Common myeloid progenitor, CD34-positive (primary cell): Measurements from ENCODE around the gene MRPL16.

Experiments
- CTCF ChIA-PET: fragments of 350-600 bp; sonication (Branson Sonifier 250); formaldehyde crosslinking; loops from one replicate; lab custom pipeline; 2021; ENCODE audit warnings: antibody characterized with exemption; lab: Charles Lee
- POLR2A ChIA-PET: fragments of 350-600 bp; sonication (Branson Sonifier 250); formaldehyde crosslinking; loops from one replicate; lab custom pipeline; 2021; ENCODE audit warnings: antibody characterized with exemption; lab: Charles Lee
- DNase-seq, 3 donors: peaks; one replicate each; pipeline versions ENCODE4 v3.0.0 to v3.0.0-alpha.2; 2013
- H3K27ac ChIP-seq, 2 experiments: 1 replicate in 1 of 2; 2 replicates in 1 of 2; pipeline ENCODE4 v1.7.0; 2013; ENCODE audit warnings: inconsistent platforms in 2 of 2, low read length in 2 of 2, mild to moderate bottlenecking in 2 of 2, low read depth in 1 of 2, moderate library complexity in 1 of 2; ENCODE audit not compliant: severe bottlenecking in 2 of 2, insufficient read depth in 1 of 2, poor library complexity in 1 of 2
- H3K27me3 ChIP-seq, 5 experiments: replicated peaks in 2 of 5; 1 replicate in 3 of 5; 2 replicates in 2 of 5; pipeline versions ENCODE4 v1.6.1 to v1.7.0; 2013; ENCODE audit warnings: low read length in 4 of 5, mild to moderate bottlenecking in 2 of 5, moderate library complexity in 2 of 5, inconsistent platforms in 1 of 5; ENCODE audit not compliant: insufficient read depth in 5 of 5, control insufficient read depth in 4 of 5
- H3K36me3 ChIP-seq, 4 experiments: 1 replicate in 2 of 4; 2 replicates in 2 of 4; pipeline versions ENCODE4 v1.6.1 to v1.7.0; 2013; ENCODE audit warnings: low read length in 3 of 4, control low read depth in 1 of 4, mild to moderate bottlenecking in 1 of 4; ENCODE audit not compliant: control insufficient read depth in 4 of 4, insufficient read depth in 4 of 4
- H3K4me1 ChIP-seq, 4 experiments: 1 replicate in 3 of 4; 2 replicates in 1 of 4; pipeline versions ENCODE4 v1.6.1 to v1.7.1; 2013; ENCODE audit warnings: low read length in 3 of 4, mild to moderate bottlenecking in 3 of 4, control low read depth in 1 of 4, inconsistent platforms in 1 of 4, moderate library complexity in 1 of 4; ENCODE audit not compliant: control insufficient read depth in 4 of 4, insufficient read depth in 4 of 4; ENCODE audit errors: control extremely low read depth in 1 of 4
- H3K4me3 ChIP-seq, 7 experiments: 1 replicate in 4 of 7; 2 replicates in 3 of 7; pipeline versions ENCODE4 v1.5.1 to v1.7.0; 2013; ENCODE audit warnings: mild to moderate bottlenecking in 7 of 7, low read length in 6 of 7, moderate library complexity in 6 of 7, inconsistent platforms in 2 of 7, low read depth in 2 of 7, control low read depth in 1 of 7; ENCODE audit not compliant: insufficient read depth in 4 of 7, control insufficient read depth in 1 of 7; ENCODE audit errors: extremely low read depth in 1 of 7
- H3K9me3 ChIP-seq, 5 experiments: 1 replicate in 4 of 5; 2 replicates in 1 of 5; pipeline versions ENCODE4 v1.6.1 to v1.7.1; 2013; ENCODE audit warnings: low read length in 4 of 5, mild to moderate bottlenecking in 2 of 5, inconsistent platforms in 1 of 5, low read depth in 1 of 5, moderate library complexity in 1 of 5; ENCODE audit not compliant: control insufficient read depth in 4 of 5, insufficient read depth in 2 of 5; ENCODE audit errors: control extremely low read depth in 1 of 5
- WGBS: methylation state at CpG from one replicate; pipeline ENCODE4 v1.1.5; 2013; ENCODE audit not compliant: insufficient coverage; 5-methylcytosine and 5-hydroxymethylcytosine counted together

The MRPL16 gene

GRCh38 chr11:59765068-59765735 lies 45.4 kb downstream of the MRPL16 start:
- H3K27me3 ChIP-seq, result no peaks in the 10 kb centered on the region
- H3K4me3 ChIP-seq, result no peak overlapping the region
- peaks cover 17 to 52% (median 25%) of the 10 kb centered on the region in 4 experiments for H3K4me1 ChIP-seq
- no peak for DNase-seq
- H3K9me3 ChIP-seq, result no peaks in the 10 kb centered on the region
- CTCF ChIA-PET, result interaction anchor here (0.8 to 4.9 kb wide), 4 partner anchors 10 to 366 kb away, joined by 3 to 21 read pairs (median 12); partner anchors contain the start of gene STX3
- POLR2A ChIA-PET, result no interaction called here
- H3K27ac ChIP-seq, result no peak overlapping the region
- WGBS, result 100% methylated on average over 1 of the region's 4 CpGs
- peaks cover 0 to 13% (median 5%) of the 10 kb centered on the region in 4 experiments for H3K36me3 ChIP-seq

GRCh38 chr11:59761993-59762392 lies 48.6 kb downstream of the MRPL16 start:
- DNase-seq, result no peak
- H3K4me3 ChIP-seq, result no peak overlapping the region
- 95% methylated on average over 4 of the region's 6 CpGs for WGBS
- H3K27ac ChIP-seq, result no peak overlapping the region
- H3K9me3 ChIP-seq, result no peaks in the 10 kb centered on the region
- peaks cover 10 to 27% (median 15%) of the 10 kb centered on the region in 4 experiments for H3K4me1 ChIP-seq
- ChIA-PET CTCF (interaction anchor here (1.0 to 2.2 kb wide), 5 partner anchors 9 to 46 kb away, joined by 3 to 8 read pairs (median 6); no protein-coding TSS in a partner anchor), POLR2A (no interaction called here)
- H3K36me3 ChIP-seq, result peaks cover 0 to 18% (median 5%) of the 10 kb centered on the region in 4 experiments
- no peaks in the 10 kb centered on the region for H3K27me3 ChIP-seq

GRCh38 chr11:59760771-59761170 lies 49.8 kb downstream of the MRPL16 start:
- no peak overlapping the region for H3K27ac ChIP-seq
- CTCF ChIA-PET, result interaction anchor here (1.5 to 2.2 kb wide), 4 partner anchors 10 to 41 kb away, joined by 4 to 8 read pairs (median 6); no protein-coding TSS in a partner anchor
- no peak for DNase-seq

GRCh38 chr11:59759900-59760299 lies 50.7 kb downstream of the MRPL16 start:
- no peak overlapping the region for H3K4me3 ChIP-seq
- peaks cover 5 to 22% (median 20%) of the 10 kb centered on the region in 4 experiments for H3K4me1 ChIP-seq
- DNase-seq, result no peak
- peaks cover 0 to 18% (median 5%) of the 10 kb centered on the region in 4 experiments for H3K36me3 ChIP-seq
- no peak overlapping the region for H3K27ac ChIP-seq
- CTCF ChIA-PET, result interaction anchor here (0.8 to 1.7 kb wide), 2 partner anchors 42 to 47 kb away, joined by 3 to 9 read pairs; no protein-coding TSS in a partner anchor
- H3K9me3 ChIP-seq, result no peaks in the 10 kb centered on the region
- H3K27me3 ChIP-seq, result no peaks in the 10 kb centered on the region
- 100% methylated on average over 1 of the region's 4 CpGs for WGBS
- POLR2A ChIA-PET, result no interaction called here

More at GRCh38 chr11:59760771-59761170, 49.8 kb downstream of the MRPL16 start:
- H3K36me3 ChIP-seq, result peaks cover 0 to 18% (median 5%) of the 10 kb centered on the region in 4 experiments
- H3K9me3 ChIP-seq, result no peaks in the 10 kb centered on the region
- WGBS, result 100% methylated on average over 1 of the region's 4 CpGs
- no peaks in the 10 kb centered on the region for H3K27me3 ChIP-seq
- no peak overlapping the region for H3K4me3 ChIP-seq
- H3K4me1 ChIP-seq, result peaks cover 5 to 27% (median 17%) of the 10 kb centered on the region in 4 experiments
- POLR2A ChIA-PET, result interaction anchor here (0.6 kb wide), 1 partner anchor 25 kb away, joined by 4 read pairs; no protein-coding TSS in a partner anchor

GRCh38 chr11:59758401-59759037 lies 52.1 kb downstream of the MRPL16 start:
- Histone ChIP-seq H3K27ac (no peak overlapping the region), H3K4me3 (no peak overlapping the region), H3K9me3 (no peaks in the 10 kb centered on the region), H3K27me3 (no peaks in the 10 kb centered on the region), H3K4me1 (peaks cover 7 to 31% (median 28%) of the 10 kb centered on the region in 4 experiments), H3K36me3 (peaks cover 0 to 18% (median 5%) of the 10 kb centered on the region in 4 experiments)
- DNase-seq, result no peak
- WGBS, result 98% methylated on average over 4 of the region's 4 CpGs
- ChIA-PET POLR2A (no interaction called here), CTCF (interaction anchor here (1.4 to 1.7 kb wide), 2 partner anchors 43 to 66 kb away, joined by 4 to 9 read pairs; no protein-coding TSS in a partner anchor)

- 40% methylated on average over 1 of the region's 4 CpGs for WGBS
- peak in 2 of 3 donors; percentile 61 to 69 for DNase-seq
- peaks cover 7 to 31% (median 28%) of the 10 kb centered on the region in 4 experiments for H3K4me1 ChIP-seq
- H3K36me3 ChIP-seq, result peaks cover 0 to 12% (median 0%) of the 10 kb centered on the region in 4 experiments
- H3K27ac ChIP-seq, result no peak overlapping the region
- H3K9me3 ChIP-seq, result no peaks in the 10 kb centered on the region
- H3K27me3 ChIP-seq, result no peaks in the 10 kb centered on the region
- H3K4me3 ChIP-seq, result peak overlapping the region in 4 of 7 experiments; percentile 21 to 95 (median 90)
- ChIA-PET CTCF (interaction anchor here (1.4 to 6.9 kb wide), 5 partner anchors 9 to 50 kb away, joined by 4 to 74 read pairs (median 45); no protein-coding TSS in a partner anchor), POLR2A (interaction anchor here (0.6 kb wide), 1 partner anchor 61 kb away, joined by 3 read pairs; no protein-coding TSS in a partner anchor)
Measured at GRCh38 chr11:59756845-59757244, 53.7 kb downstream of the MRPL16 start.
